B cell (primary cell): ENCODE measurements around the gene CDKN1C.

Source experiments
- EZH2 ChIP-seq: IDR thresholded peaks from 2 replicates; pipeline ENCODE4 v1.6.1; 2012; ENCODE audit warnings: borderline replicate concordance, low read depth, mild to moderate bottlenecking, moderate library complexity, low read length; ENCODE audit not compliant: insufficient read depth, poor library complexity, severe bottlenecking
- TF ChIP-seq, protein P1 (sequence below): fragments of 200-600 bp; IDR thresholded peaks from one replicate; pipeline ENCODE4 v1.8.0; 2022; ENCODE audit warnings: antibody characterized with exemption, mild to moderate bottlenecking

DNA sequence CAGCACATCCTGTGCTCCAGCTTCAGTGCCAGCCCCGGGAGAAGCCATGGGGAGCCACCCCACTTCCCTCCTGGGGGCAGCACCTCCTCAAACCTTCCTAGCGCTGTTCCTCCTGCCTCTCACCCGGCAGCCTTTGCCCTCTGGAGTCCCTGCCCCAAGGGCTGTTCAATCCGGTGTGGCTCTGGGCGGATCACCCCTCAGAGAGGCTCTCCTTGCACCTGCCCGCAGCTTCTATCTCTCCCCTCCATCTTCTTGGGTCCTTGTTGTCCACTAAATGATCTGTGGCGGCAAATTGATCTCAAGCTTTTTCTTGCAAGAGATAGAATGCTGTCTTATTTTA lies 18.1 kb upstream of the CDKN1C start:
- TF ChIP-seq, protein P1, sequence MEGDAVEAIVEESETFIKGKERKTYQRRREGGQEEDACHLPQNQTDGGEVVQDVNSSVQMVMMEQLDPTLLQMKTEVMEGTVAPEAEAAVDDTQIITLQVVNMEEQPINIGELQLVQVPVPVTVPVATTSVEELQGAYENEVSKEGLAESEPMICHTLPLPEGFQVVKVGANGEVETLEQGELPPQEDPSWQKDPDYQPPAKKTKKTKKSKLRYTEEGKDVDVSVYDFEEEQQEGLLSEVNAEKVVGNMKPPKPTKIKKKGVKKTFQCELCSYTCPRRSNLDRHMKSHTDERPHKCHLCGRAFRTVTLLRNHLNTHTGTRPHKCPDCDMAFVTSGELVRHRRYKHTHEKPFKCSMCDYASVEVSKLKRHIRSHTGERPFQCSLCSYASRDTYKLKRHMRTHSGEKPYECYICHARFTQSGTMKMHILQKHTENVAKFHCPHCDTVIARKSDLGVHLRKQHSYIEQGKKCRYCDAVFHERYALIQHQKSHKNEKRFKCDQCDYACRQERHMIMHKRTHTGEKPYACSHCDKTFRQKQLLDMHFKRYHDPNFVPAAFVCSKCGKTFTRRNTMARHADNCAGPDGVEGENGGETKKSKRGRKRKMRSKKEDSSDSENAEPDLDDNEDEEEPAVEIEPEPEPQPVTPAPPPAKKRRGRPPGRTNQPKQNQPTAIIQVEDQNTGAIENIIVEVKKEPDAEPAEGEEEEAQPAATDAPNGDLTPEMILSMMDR = no peak
- TF ChIP-seq EZH2 = no peak
